T follicular helper cell (primary cell): ENCODE measurements around the gene MRPL49.

Source experiments
- DNase-seq: peaks from one replicate; pipeline ENCODE4 v3.0.0-alpha.2; 2020; ENCODE audit warnings: low read depth

MRPL49 gene

GRCh38 chr11:65102142-65103095 is 19.7 kb upstream of the MRPL49 start:
- no peak for DNase-seq

GRCh38 chr11:65103476-65103875 is 18.6 kb upstream of the MRPL49 start:
- DNase-seq = no peak

GRCh38 chr11:65104628-65105027 is 17.5 kb upstream of the MRPL49 start:
- DNase-seq = no peak

- no peak for DNase-seq
Measured at GRCh38 chr11:65107078-65107477, 15.0 kb upstream of the MRPL49 start.

GRCh38 chr11:65107751-65108468 is 14.2 kb upstream of the MRPL49 start:
- DNase-seq = no peak

GRCh38 chr11:65108469-65109123 is 13.5 kb upstream of the MRPL49 start:
- DNase-seq = no peak

GRCh38 chr11:65109231-65110198 is 12.6 kb upstream of the MRPL49 start:
- DNase-seq = no peak

- peak; percentile 93 for DNase-seq
Measured at GRCh38 chr11:65110354-65110861, 11.7 kb upstream of the MRPL49 start.

- DNase-seq = no peak
Measured at GRCh38 chr11:65111159-65111743, 10.9 kb upstream of the MRPL49 start.

- DNase-seq = peak; percentile 93
Measured at GRCh38 chr11:65111744-65112545, 10.2 kb upstream of the MRPL49 start, which contains the start of gene TM7SF2. Gene TM7SF2, plus strand, starts transcription at chr11:65111872. Its CDS starts 144 bp downstream, at chr11:65112016.

- DNase-seq = peak; percentile 68
Measured at GRCh38 chr11:65112546-65113360, 9.4 kb upstream of the MRPL49 start.

- DNase-seq = no peak
Measured at GRCh38 chr11:65113361-65113756, 8.8 kb upstream of the MRPL49 start.

- no peak for DNase-seq
Measured at GRCh38 chr11:65113839-65114238, 8.3 kb upstream of the MRPL49 start.

GRCh38 chr11:65114538-65115171 is 7.5 kb upstream of the MRPL49 start:
- DNase-seq = no peak

GRCh38 chr11:65115361-65116082 is 6.6 kb upstream of the MRPL49 start:
- no peak for DNase-seq

GRCh38 chr11:65116370-65117205 is 5.5 kb upstream of the MRPL49 start:
- peak; percentile 45 for DNase-seq
